Erythroblast (primary cell): ENCODE results near the gene DPP4.

Experiments
- GATA1 ChIP-seq: IDR thresholded peaks from 2 replicates; pipeline ENCODE4 v1.6.1; 2011; ENCODE audit warnings: low read depth, mild to moderate bottlenecking, control low read depth, low read length, moderate library complexity
- POLR2A ChIP-seq: IDR thresholded peaks from 2 replicates; pipeline ENCODE4 v1.6.1; 2011; ENCODE audit warnings: mild to moderate bottlenecking, low read length

GRCh38 chr2:162041485-162041884 is 32.5 kb downstream of the DPP4 start:
- TF ChIP-seq POLR2A (no peak), GATA1 (no peak)
